T-cell (primary cell): ENCODE data around the gene CECR2. TPM values are rescaled to one million over a fixed set of nuclear protein-coding genes. Genes with fewer than 3 reads are reported as not detected.

ENCODE experiments used
- ATAC-seq, 4 experiments: fragments of 200-7000 bp in 3 of 4; fragments of 150-1000 bp in 1 of 4; cut with Tn5 transposase; replicated peaks in 1 of 4; 1 replicate in 3 of 4; 2 replicates in 1 of 4; pipeline ENCODE4 v1.10.0; 2021; ENCODE audit warnings: moderate library complexity in 3 of 4, mild to moderate bottlenecking in 2 of 4, moderate number of reproducible peaks in 1 of 4
- CTCF ChIA-PET, 2 donors: fragments of 300-600 bp; sonication (Branson Sonifier 250); formaldehyde crosslinking; loops; one replicate each; lab custom pipeline; 2022; ENCODE audit warnings: antibody characterized with exemption in 2 of 2; lab: Charles Lee
- POLR2A ChIA-PET, 2 donors: fragments of 300-600 bp; sonication (Branson Sonifier 250); formaldehyde crosslinking; loops; one replicate each; lab custom pipeline; 2022; ENCODE audit warnings: antibody characterized with exemption in 2 of 2; lab: Charles Lee
- DNase-seq, 35 experiments: peaks; one replicate each; pipeline versions ENCODE4 v3.0.0 to v3.0.0-alpha.2; 2013 to 2023
- H3K27ac ChIP-seq: one replicate; pipeline ENCODE4 v1.5.1; 2013; ENCODE audit warnings: low read length
- H3K27me3 ChIP-seq, 2 experiments: replicated peaks in 1 of 2; 1 replicate in 1 of 2; 2 replicates in 1 of 2; pipeline versions ENCODE4 v1.6.1 to v1.7.0; 2013; ENCODE audit warnings: low read length in 1 of 2, mixed read lengths in 1 of 2; ENCODE audit not compliant: control insufficient read depth in 2 of 2, insufficient read depth in 2 of 2; ENCODE audit errors: extremely low read depth in 1 of 2
- H3K36me3 ChIP-seq, 2 donors: 1 replicate in 1 of 2; 2 replicates in 1 of 2; pipeline versions ENCODE4 v1.6.1 to v1.7.0; 2013; ENCODE audit warnings: low read length in 1 of 2; ENCODE audit not compliant: control insufficient read depth in 2 of 2, insufficient read depth in 1 of 2; ENCODE audit errors: extremely low read depth in 1 of 2
- H3K4me1 ChIP-seq, 2 experiments: 1 replicate in 1 of 2; 2 replicates in 1 of 2; pipeline versions ENCODE4 v1.6.1 to v1.7.0; 2013; ENCODE audit warnings: low read length in 2 of 2, mixed read lengths in 1 of 2; ENCODE audit not compliant: insufficient read depth in 2 of 2, control insufficient read depth in 1 of 2; ENCODE audit errors: extremely low read depth in 1 of 2
- H3K4me3 ChIP-seq, 2 donors: 1 replicate in 1 of 2; 2 replicates in 1 of 2; pipeline versions ENCODE4 v1.5.1 to v1.7.0; 2013; ENCODE audit warnings: mild to moderate bottlenecking in 2 of 2, low read length in 1 of 2, moderate library complexity in 1 of 2; ENCODE audit not compliant: control insufficient read depth in 1 of 2; ENCODE audit errors: extremely low read depth in 1 of 2
- H3K9me3 ChIP-seq: 2 replicates; pipeline ENCODE4 v1.7.0; 2013
- H3K27ac Mint-ChIP-seq, 2 donors: one replicate each; pipeline ENCODE4 v1.8.0; 2020 to 2021; ENCODE audit warnings: mild to moderate bottlenecking in 2 of 2, mixed read lengths in 2 of 2
- H3K27me3 Mint-ChIP-seq, 2 donors: one replicate each; pipeline ENCODE4 v1.8.0; 2021 to 2022; ENCODE audit warnings: mixed read lengths in 2 of 2
- H3K36me3 Mint-ChIP-seq: one replicate; pipeline ENCODE4 v1.8.0; 2021; ENCODE audit warnings: mixed read lengths
- H3K4me1 Mint-ChIP-seq, 3 donors: one replicate each; pipeline ENCODE4 v1.8.0; 2020 to 2022; ENCODE audit warnings: mixed read lengths in 3 of 3, mild to moderate bottlenecking in 1 of 3
- H3K4me3 Mint-ChIP-seq, 3 donors: one replicate each; pipeline ENCODE4 v1.8.0; 2020 to 2022; ENCODE audit warnings: mild to moderate bottlenecking in 3 of 3, mixed read lengths in 3 of 3, moderate library complexity in 3 of 3
- H3K9me3 Mint-ChIP-seq, 3 donors: one replicate each; pipeline ENCODE4 v1.8.0; 2020 to 2022; ENCODE audit warnings: mixed read lengths in 3 of 3
- WGBS: methylation state at CpG from one replicate; pipeline ENCODE4 v1.1.5; 2013; ENCODE audit warnings: missing lambda C conversion rate; ENCODE audit not compliant: insufficient coverage; 5-methylcytosine and 5-hydroxymethylcytosine counted together
- total RNA-seq, 35 experiments: library from RNA in 6 of 35; stranded (reverse) in 6 of 35; fragments of 120-200 nt in 1 of 35; gene quantifications; one replicate each; pipeline versions ENCODE4 v1.2.1 to v1.2.4 and lab custom pipeline; 2013 to 2026

The CECR2 gene
- 1 to 10 TPM in 1 of 5 donors, under 1 TPM in 3, not detected in 1; 0.09 to 1.1 (median 0.50) TPM for total RNA-seq
- 0.02 TPM for total RNA-seq (2013)
- 0 to 1.3 (median 0.07) reads per million in 29 experiments for total RNA-seq (lab: John Stamatoyannopoulos, UW)

GRCh38 chr22:17369439-17370025 lies at the start of gene CECR2:
Gene CECR2, plus strand, starts transcription at chr22:17369460. Its CDS starts 324 bp downstream, at chr22:17369784.
- peaks cover 56 to 67% of the 10 kb centered on the region in 2 donors for H3K27me3 Mint-ChIP-seq
- peaks cover 30 to 37% (median 30%) of the 10 kb centered on the region in 3 donors for H3K4me1 Mint-ChIP-seq
- Histone ChIP-seq H3K27me3 (peaks cover 13 to 52% of the 10 kb centered on the region in 2 experiments), H3K4me1 (peaks cover 4 to 23% of the 10 kb centered on the region in 2 experiments), H3K27ac (no peak within 1 kb of the TSS), H3K36me3 (no peaks in the 10 kb centered on the region), H3K9me3 (no peaks in the 10 kb centered on the region), H3K4me3 (peak within 1 kb of the TSS; percentile 15 to 69)
- no peaks in the 10 kb centered on the region for H3K9me3 Mint-ChIP-seq
- H3K36me3 Mint-ChIP-seq: no peaks in the 10 kb centered on the region
- peak in 7 of 35 experiments; percentile 16 to 40 (median 19) for DNase-seq
- ChIA-PET CTCF (no interaction called here), POLR2A (no interaction called here)
- ATAC-seq: peak; percentile 51 to 67 (median 58)
- H3K27ac Mint-ChIP-seq: no peak within 1 kb of the TSS
- peak within 1 kb of the TSS; percentile 62 to 76 (median 70) for H3K4me3 Mint-ChIP-seq
- under 1% methylated on average over 78 of the region's 92 CpGs for WGBS

- no peak overlapping the region for H3K27ac Mint-ChIP-seq
- H3K27ac ChIP-seq: no peak overlapping the region
- no peaks in the 10 kb centered on the region for H3K36me3 Mint-ChIP-seq
- H3K9me3 ChIP-seq: no peaks in the 10 kb centered on the region
- CTCF ChIA-PET: no interaction called here
- DNase-seq (no peak), ATAC-seq (no peak)
- no peaks in the 10 kb centered on the region for H3K4me1 Mint-ChIP-seq
- H3K4me3 Mint-ChIP-seq: no peak overlapping the region
- no peaks in the 10 kb centered on the region for H3K4me1 ChIP-seq
- no peaks in the 10 kb centered on the region for H3K36me3 ChIP-seq
- H3K27me3 Mint-ChIP-seq: peaks cover 1 to 5% of the 10 kb centered on the region in 2 donors
- no peak overlapping the region for H3K4me3 ChIP-seq
- WGBS: 84% methylated on average over 3 of the region's 5 CpGs
- POLR2A ChIA-PET: interaction anchor here in 1 of 2 donors (0.7 kb wide), 1 partner anchor 127 kb away, joined by 3 read pairs; no protein-coding TSS in a partner anchor
- H3K9me3 Mint-ChIP-seq: no peaks in the 10 kb centered on the region
- H3K27me3 ChIP-seq: peaks cover 0 to 3% of the 10 kb centered on the region in 2 experiments
Observed at GRCh38 chr22:17319546-17319945, 49.7 kb upstream of the CECR2 start.

GRCh38 chr22:17322511-17322910 lies 46.7 kb upstream of the CECR2 start:
- ChIA-PET CTCF (interaction anchor here in 1 of 2 donors (0.7 kb wide), 1 partner anchor 15 kb away, joined by 3 read pairs; no protein-coding TSS in a partner anchor), POLR2A (no interaction called here)
- peaks cover 0 to 1% of the 10 kb centered on the region in 2 donors for H3K27me3 Mint-ChIP-seq
- peaks cover 0 to 3% of the 10 kb centered on the region in 2 experiments for H3K27me3 ChIP-seq
- no peaks in the 10 kb centered on the region for H3K4me1 Mint-ChIP-seq
- H3K9me3 ChIP-seq: no peaks in the 10 kb centered on the region
- H3K27ac ChIP-seq: no peak overlapping the region
- no peaks in the 10 kb centered on the region for H3K36me3 ChIP-seq
- H3K4me1 ChIP-seq: no peaks in the 10 kb centered on the region
- no peaks in the 10 kb centered on the region for H3K36me3 Mint-ChIP-seq
- H3K9me3 Mint-ChIP-seq: no peaks in the 10 kb centered on the region
- DNase-seq: no peak
- H3K4me3 ChIP-seq: no peak overlapping the region
- no peak overlapping the region for H3K4me3 Mint-ChIP-seq
- ATAC-seq: no peak
- no peak overlapping the region for H3K27ac Mint-ChIP-seq
- WGBS: 86% methylated on average over 2 of the region's 4 CpGs

GRCh38 chr22:17331690-17332089 lies 37.6 kb upstream of the CECR2 start:
- no peaks in the 10 kb centered on the region for H3K9me3 ChIP-seq
- no peak overlapping the region for H3K27ac ChIP-seq
- 97% methylated on average over 4 of the region's 9 CpGs for WGBS
- ATAC-seq (no peak), DNase-seq (no peak)
- ChIA-PET POLR2A (no interaction called here), CTCF (no interaction called here)
- H3K4me1 ChIP-seq: no peaks in the 10 kb centered on the region
- H3K4me3 ChIP-seq: no peak overlapping the region
- H3K36me3 ChIP-seq: no peaks in the 10 kb centered on the region
- no peak overlapping the region for H3K27ac Mint-ChIP-seq
- H3K4me3 Mint-ChIP-seq: no peak overlapping the region
- H3K36me3 Mint-ChIP-seq: no peaks in the 10 kb centered on the region
- no peaks in the 10 kb centered on the region for H3K27me3 Mint-ChIP-seq
- no peaks in the 10 kb centered on the region for H3K9me3 Mint-ChIP-seq
- no peaks in the 10 kb centered on the region for H3K4me1 Mint-ChIP-seq
- H3K27me3 ChIP-seq: peaks cover 0 to 6% of the 10 kb centered on the region in 2 experiments

GRCh38 chr22:17332109-17332800 lies 37.0 kb upstream of the CECR2 start:
- ATAC-seq (no peak), DNase-seq (no peak)
- Mint-ChIP-seq H3K27me3 (peaks cover 0 to 3% of the 10 kb centered on the region in 2 donors), H3K27ac (no peak overlapping the region), H3K4me3 (no peak overlapping the region), H3K36me3 (no peaks in the 10 kb centered on the region), H3K4me1 (no peaks in the 10 kb centered on the region), H3K9me3 (no peaks in the 10 kb centered on the region)
- H3K4me1 ChIP-seq: no peaks in the 10 kb centered on the region
- H3K27me3 ChIP-seq: peaks cover 0 to 6% of the 10 kb centered on the region in 2 experiments
- H3K4me3 ChIP-seq: no peak overlapping the region
- no peak overlapping the region for H3K27ac ChIP-seq
- POLR2A ChIA-PET: no interaction called here
- no peaks in the 10 kb centered on the region for H3K9me3 ChIP-seq
- no peaks in the 10 kb centered on the region for H3K36me3 ChIP-seq
- 73% methylated on average over 10 of the region's 16 CpGs for WGBS
- CTCF ChIA-PET: no interaction called here

- no peaks in the 10 kb centered on the region for H3K9me3 ChIP-seq
- Mint-ChIP-seq H3K27ac (no peak overlapping the region), H3K9me3 (no peaks in the 10 kb centered on the region), H3K27me3 (peaks cover 0 to 3% of the 10 kb centered on the region in 2 donors), H3K36me3 (no peaks in the 10 kb centered on the region), H3K4me3 (no peak overlapping the region), H3K4me1 (no peaks in the 10 kb centered on the region)
- no peak for DNase-seq
- ATAC-seq: no peak
- H3K27me3 ChIP-seq: peaks cover 0 to 11% of the 10 kb centered on the region in 2 experiments
- no peak overlapping the region for H3K4me3 ChIP-seq
- ChIA-PET POLR2A (no interaction called here), CTCF (interaction anchor here in 1 of 2 donors (0.6 kb wide), 1 partner anchor 468 kb away, joined by 5 read pairs; no protein-coding TSS in a partner anchor)
- no peaks in the 10 kb centered on the region for H3K4me1 ChIP-seq
- no peak overlapping the region for H3K27ac ChIP-seq
- H3K36me3 ChIP-seq: no peaks in the 10 kb centered on the region
- WGBS: 85% methylated on average over 5 of the region's 6 CpGs
Observed at GRCh38 chr22:17334059-17334458, 35.2 kb upstream of the CECR2 start.
